Medulla oblongata (tissue), 1 donor: ENCODE measurements around the gene TRPM8.

ENCODE experiments used
- DNase-seq: peaks from one replicate; pipeline ENCODE4 v3.0.0-alpha.2; 2015; ENCODE audit errors: extremely low spot score

TRPM8 gene

DNA sequence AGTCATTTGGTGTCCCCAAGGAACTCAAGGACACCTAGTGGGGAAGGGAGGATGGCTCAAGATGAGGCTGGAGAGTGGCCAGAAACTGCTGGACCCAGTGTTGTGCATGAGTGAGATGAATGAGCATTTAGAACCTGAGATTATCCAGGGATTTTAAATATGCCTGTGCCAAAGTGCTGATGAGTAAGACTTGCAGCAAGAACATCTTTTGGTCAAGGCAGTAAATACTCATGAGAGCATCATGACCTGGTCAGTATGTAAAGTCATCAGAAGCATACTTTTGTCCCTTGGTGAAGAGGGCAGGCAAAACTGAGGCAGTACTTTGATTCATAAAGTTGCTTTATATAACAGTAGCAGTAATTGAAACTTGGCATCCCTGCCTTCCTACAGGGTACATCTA lies 130.2 kb downstream of the TRPM8 start:
- DNase-seq: no peak

- no peak for DNase-seq
Measured at GRCh38 chr2:234048049-234048448, 130.9 kb downstream of the TRPM8 start.

- no peak for DNase-seq
Measured at GRCh38 chr2:234050455-234051135, 133.4 kb downstream of the TRPM8 start, which contains the start of gene SPP2. Gene SPP2 (plus strand): TSS chr2:234050702. CDS start chr2:234050787, 85 bp downstream.

- no peak for DNase-seq
Measured at GRCh38 chr2:234051374-234052070, 134.3 kb downstream of the TRPM8 start.

- DNase-seq: no peak
Measured at GRCh38 chr2:234058881-234059280, 141.7 kb downstream of the TRPM8 start.

GRCh38 chr2:234060236-234060635 lies 143.1 kb downstream of the TRPM8 start:
- no peak for DNase-seq

DNA sequence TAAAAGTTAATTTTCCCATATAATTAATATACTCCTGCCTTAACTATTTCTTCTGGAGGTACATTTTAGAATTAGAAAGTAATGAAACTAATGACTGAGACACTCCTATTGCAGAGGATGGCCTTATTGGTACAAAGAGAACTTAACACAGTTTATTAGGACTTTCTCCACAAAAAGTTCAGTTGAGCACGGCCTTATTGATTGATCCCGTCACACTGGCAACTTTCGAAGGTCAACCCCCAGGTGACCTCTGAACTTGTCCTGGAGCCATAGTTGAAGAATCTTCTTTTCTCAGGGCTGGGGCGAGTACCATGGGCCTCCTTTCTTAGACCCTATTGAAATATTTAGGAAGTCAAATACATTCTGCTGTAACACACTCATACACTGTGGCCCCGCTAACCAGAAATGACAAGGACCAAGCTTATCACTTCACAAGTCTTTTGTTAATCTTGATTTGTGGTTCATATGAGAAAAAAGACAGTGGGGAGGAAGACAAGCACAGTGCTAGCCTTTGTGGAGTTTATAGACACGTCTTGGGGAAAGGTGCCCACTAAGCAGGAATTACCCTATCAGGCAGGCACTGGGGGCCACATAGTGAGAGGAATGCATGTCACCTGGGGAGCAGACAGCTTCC lies 144.6 kb downstream of the TRPM8 start:
- DNase-seq: no peak

DNA sequence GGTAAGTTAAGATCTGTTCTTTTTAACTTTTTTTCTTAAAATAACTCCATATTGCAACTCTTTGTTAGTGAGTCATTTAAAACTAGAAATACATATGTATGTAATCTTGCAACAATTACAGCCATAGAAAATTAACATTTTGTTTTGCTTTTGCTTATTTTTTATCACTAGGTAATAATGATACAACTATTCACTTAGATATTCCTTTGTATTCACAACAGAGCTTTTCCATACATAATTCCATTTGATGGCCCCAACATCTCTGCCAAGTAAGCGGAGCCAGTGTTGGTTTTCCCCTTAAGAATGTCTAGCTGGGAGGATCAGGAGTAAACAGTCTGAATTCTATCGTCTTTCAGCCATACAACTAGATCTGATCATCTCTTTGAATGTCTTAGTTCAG lies 149.4 kb downstream of the TRPM8 start:
- no peak for DNase-seq
